HG03175 (cell line): ENCODE measurements around the gene FBXO40.

Experiments
- ATAC-seq: cut with Tn5 transposase; IDR thresholded peaks from one replicate; pipeline ENCODE4 v1.9.1; 2021; ENCODE audit warnings: mild to moderate bottlenecking, moderate library complexity; ENCODE audit not compliant: unreplicated experiment

The FBXO40 gene

GRCh38 chr3:121661376-121661775, 68.2 kb downstream of the FBXO40 start:
- no peak for ATAC-seq

GRCh38 chr3:121662742-121663141, 69.6 kb downstream of the FBXO40 start:
- no peak for ATAC-seq

GRCh38 chr3:121663171-121663847, 70.1 kb downstream of the FBXO40 start:
- no peak for ATAC-seq

- no peak for ATAC-seq
Observed at GRCh38 chr3:121665488-121665887, 72.3 kb downstream of the FBXO40 start.

- no peak for ATAC-seq
Observed at GRCh38 chr3:121667333-121667732, 74.2 kb downstream of the FBXO40 start.

GRCh38 chr3:121670676-121671075, 77.5 kb downstream of the FBXO40 start:
- no peak for ATAC-seq

GRCh38 chr3:121677141-121677540, 84.0 kb downstream of the FBXO40 start:
- ATAC-seq, result no peak
